GM23338 (cell line): Measurements from ENCODE around the gene EPS8.

ENCODE experiments used
- CREB1 ChIP-seq: fragments of 250-450 bp; sonication (Bioruptor Pico); IDR thresholded peaks from 2 replicates; pipeline ENCODE4 v1.5.0; 2020; ENCODE audit warnings: low read depth, mild to moderate bottlenecking, moderate library complexity
- CTCF ChIP-seq, 2 experiments: fragments of 200-600 bp in 1 of 2; sonication (generic) in 1 of 2; conservative IDR thresholded peaks; 2 replicates each; pipeline versions ENCODE4 v1.5.1 to v1.6.1; 2016 to 2017; ENCODE audit warnings: antibody characterized with exemption in 2 of 2, low read depth in 2 of 2, mild to moderate bottlenecking in 2 of 2, moderate library complexity in 1 of 2
- ETS1 ChIP-seq: IDR thresholded peaks from 2 replicates; pipeline ENCODE4 v1.6.1; 2016; ENCODE audit warnings: antibody characterized with exemption
- EZH2 ChIP-seq: fragments of 200-600 bp; sonication (generic); IDR thresholded peaks from one replicate; pipeline ENCODE4 v1.8.0; 2017; ENCODE audit warnings: antibody characterized with exemption, mild to moderate bottlenecking, low read depth; ENCODE audit not compliant: unreplicated experiment
- EZH2phosphoT487 ChIP-seq: fragments of 200-600 bp; sonication (generic); IDR thresholded peaks from one replicate; pipeline ENCODE4 v1.8.1; 2018; ENCODE audit warnings: antibody characterized with exemption; ENCODE audit not compliant: unreplicated experiment
- POLR2AphosphoS5 ChIP-seq: IDR thresholded peaks from 2 replicates; pipeline ENCODE4 v1.6.1; 2016; ENCODE audit warnings: antibody characterized with exemption, low read depth
- REST ChIP-seq: IDR thresholded peaks from one replicate; pipeline ENCODE4 v1.6.1; 2018; ENCODE audit warnings: antibody characterized with exemption; ENCODE audit not compliant: unreplicated experiment
- STAT1 ChIP-seq: IDR thresholded peaks from one replicate; pipeline ENCODE4 v1.6.1; 2016; ENCODE audit warnings: antibody characterized with exemption; ENCODE audit not compliant: unreplicated experiment
- ZNF331 ChIP-seq: fragments of 250-450 bp; sonication (Bioruptor Pico); IDR thresholded peaks from 2 replicates; pipeline ENCODE4 v1.5.0; 2020; ENCODE audit warnings: low read depth, mild to moderate bottlenecking, moderate library complexity
- ZNF462 ChIP-seq: fragments of 250-450 bp; sonication (Bioruptor Pico); IDR thresholded peaks from 2 replicates; pipeline ENCODE4 v1.5.0; 2020; ENCODE audit warnings: mild to moderate bottlenecking, moderate library complexity

GRCh38 chr12:15672671-15673270 is 116.4 kb downstream of the EPS8 start:
- TF ChIP-seq CTCF (conservative IDR thresholded peaks at IDR 0.05; ENCODE audit: low read depth in 2 of 2) (no peak), POLR2AphosphoS5 (no peak), CREB1 (no peak), REST (no peak), STAT1 (no peak), EZH2 (no peak), ETS1 (no peak), ZNF331 (CRISPR knock-in tag) (no peak), EZH2phosphoT487 (no peak), ZNF462 (CRISPR knock-in tag) (no peak)
